ENCODE data around the gene HSPB2.

- TF ChIP-seq CTCF (IDR thresholded peaks at IDR 0.05 in 2 of 3, conservative IDR thresholded peaks at IDR 0.05 in 1 of 3; ENCODE audit: control insufficient read depth in 2 of 3, extremely low read depth in 1 of 3, insufficient read depth in 1 of 3, low read depth in 3 of 3, low read length in 3 of 3) (no peak), EGR1 (IDR thresholded peaks at IDR 0.05; ENCODE audit: borderline replicate concordance in 1 of 2, low read depth in 2 of 2, low read length in 2 of 2) (no peak), POLR2AphosphoS5 (IDR thresholded peaks at IDR 0.05; ENCODE audit: low read length) (no peak), SP1 (IDR thresholded peaks at IDR 0.05; ENCODE audit: low read depth, low read length) (no peak), ZNF592 (IDR thresholded peaks at IDR 0.05) (no peak), NR2C1 (IDR thresholded peaks at IDR 0.05) (no peak), TARDBP (IDR thresholded peaks at IDR 0.05; ENCODE audit: borderline replicate concordance) (no peak), RCOR1 (conservative IDR thresholded peaks at IDR 0.05; ENCODE audit: low read depth, low read length) (no peak), EP300 (IDR thresholded peaks at IDR 0.05; ENCODE audit: borderline replicate concordance in 1 of 2, control insufficient read depth in 1 of 2, low read depth in 2 of 2, low read length in 2 of 2) (no peak), HDGF (IDR thresholded peaks at IDR 0.05) (no peak), ELK1 (IDR thresholded peaks at IDR 0.05; ENCODE audit: low read depth, low read length) (no peak), E4F1 (IDR thresholded peaks at IDR 0.05; ENCODE audit: borderline replicate concordance, partially characterized antibody) (no peak), PML (IDR thresholded peaks at IDR 0.05; ENCODE audit: low read length) (no peak)
Measured at GRCh38 chr11:111944651-111945051, 32.1 kb downstream of the HSPB2 start.
